DMS114 treated with DMSO at 0.1 percent for 48 hours (cell line): ENCODE measurements around the gene STAMBP.
"Not testable (repeated sequence)": the region's sequence is repeated elsewhere in the genome, so short reads cannot be mapped to it uniquely, and the experiment has no call there.

Source experiments
- DNase-seq: peaks from one replicate; lab custom pipeline; 2025; ENCODE audit not compliant: unreplicated experiment; lab: John Stamatoyannopoulos, UW

Gene STAMBP

DNA sequence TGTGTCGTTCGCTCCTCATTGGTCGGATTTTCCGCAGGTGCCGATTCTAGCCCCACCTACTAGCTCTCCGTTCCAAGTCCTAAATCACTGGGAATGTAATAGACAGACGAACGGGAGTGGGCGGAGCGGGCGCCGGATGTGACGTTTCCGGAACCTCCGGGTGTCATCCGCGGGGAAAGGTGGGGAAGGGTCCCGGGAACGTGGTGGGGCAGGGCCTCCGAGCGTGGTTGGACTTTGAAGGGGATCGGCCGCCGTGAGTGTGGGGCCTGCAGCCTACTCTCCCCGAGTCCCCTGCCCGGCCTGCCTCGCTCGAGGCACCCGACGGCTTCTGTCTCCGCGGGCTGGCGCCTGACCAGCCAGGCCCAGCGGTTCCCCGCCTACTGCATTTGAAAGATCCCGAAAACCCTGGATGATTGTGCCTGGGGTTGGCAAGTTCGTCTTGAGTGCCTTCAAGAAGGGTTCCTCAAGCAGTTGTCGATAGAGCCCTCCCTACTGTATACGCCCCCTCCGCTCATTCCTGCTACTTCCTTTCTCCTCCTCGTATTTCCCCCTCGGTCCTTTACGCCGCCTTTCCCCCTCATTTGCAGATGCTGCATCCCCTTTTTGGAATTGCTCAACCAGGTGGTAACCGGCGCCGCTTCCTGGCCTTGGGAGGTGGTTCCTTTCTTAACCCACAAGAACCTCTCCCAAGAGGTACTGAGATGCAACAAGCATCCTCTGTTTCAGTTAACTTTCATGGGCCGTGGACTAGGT is at the start of gene STAMBP:
STAMBP (plus strand) TSS at position 144 of the 753 bp plus-strand sequence. CDS start 1,896 bp downstream, outside the sequence.
- DNase-seq: peak; percentile 98

GRCh38 chr2:73779467-73780236 is 49.1 kb upstream of the STAMBP start, which contains the start of gene DUSP11:
DUSP11 (minus strand) TSS chr2:73780103; CDS start chr2:73779974, 129 bp downstream.
- DNase-seq: peak; percentile 89

- no peak for DNase-seq
Observed at GRCh38 chr2:73780237-73780582, 48.6 kb upstream of the STAMBP start.

- DNase-seq: not testable (repeated sequence)
Observed at GRCh38 chr2:73783402-73783801, 45.4 kb upstream of the STAMBP start.

- DNase-seq: not testable (repeated sequence)
Observed at GRCh38 chr2:73783883-73784282, 44.9 kb upstream of the STAMBP start, which contains the start of gene C2orf78. C2orf78 (plus strand) TSS chr2:73784183; CDS start chr2:73784310, 127 bp downstream.

DNA sequence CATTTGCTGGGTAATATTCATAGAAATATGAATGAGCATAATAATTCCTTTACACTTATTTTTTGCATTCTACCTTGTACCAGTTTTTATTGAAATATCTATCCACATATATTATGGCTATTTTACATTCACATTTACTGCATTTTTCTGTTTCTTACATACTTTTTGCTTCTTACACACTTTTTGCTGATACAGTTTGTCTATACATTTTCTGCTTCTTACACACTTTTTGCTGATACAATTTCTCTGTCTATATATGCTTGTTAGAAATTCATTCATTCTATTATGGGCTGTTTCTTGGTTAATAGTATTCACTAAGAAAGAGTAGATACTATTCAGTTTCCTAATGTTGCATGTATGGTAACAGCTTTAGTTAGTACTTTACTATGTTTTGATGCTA is 16.9 kb upstream of the STAMBP start:
- no peak for DNase-seq

- no peak for DNase-seq
Observed at GRCh38 chr2:73812635-73813034, 16.1 kb upstream of the STAMBP start.

GRCh38 chr2:73818296-73818695 is 10.5 kb upstream of the STAMBP start:
- DNase-seq: no peak

DNA sequence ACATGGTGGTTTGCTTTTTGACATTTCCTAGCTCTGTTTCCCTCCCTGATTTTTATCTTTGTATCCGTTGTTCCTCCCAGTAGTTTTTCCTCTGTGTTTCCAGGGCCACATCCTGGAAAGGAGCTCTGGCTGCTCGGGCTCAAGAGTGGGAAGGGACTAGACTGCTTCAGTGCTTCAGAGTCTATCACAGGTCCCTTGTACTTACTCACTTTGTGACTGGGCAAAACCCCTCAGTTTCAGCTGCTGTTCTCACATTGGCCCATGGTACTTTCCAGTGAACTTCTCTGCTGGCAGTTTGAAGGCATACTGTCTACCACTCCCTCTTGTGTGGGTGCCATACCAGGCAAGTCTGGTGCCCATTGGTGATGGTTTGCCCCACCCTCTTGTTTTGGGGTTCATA is 7.5 kb upstream of the STAMBP start:
- DNase-seq: no peak

- no peak for DNase-seq
Observed at GRCh38 chr2:73821669-73822068, 7.1 kb upstream of the STAMBP start.

GRCh38 chr2:73822276-73822675 is 6.5 kb upstream of the STAMBP start:
- no peak for DNase-seq

DNA sequence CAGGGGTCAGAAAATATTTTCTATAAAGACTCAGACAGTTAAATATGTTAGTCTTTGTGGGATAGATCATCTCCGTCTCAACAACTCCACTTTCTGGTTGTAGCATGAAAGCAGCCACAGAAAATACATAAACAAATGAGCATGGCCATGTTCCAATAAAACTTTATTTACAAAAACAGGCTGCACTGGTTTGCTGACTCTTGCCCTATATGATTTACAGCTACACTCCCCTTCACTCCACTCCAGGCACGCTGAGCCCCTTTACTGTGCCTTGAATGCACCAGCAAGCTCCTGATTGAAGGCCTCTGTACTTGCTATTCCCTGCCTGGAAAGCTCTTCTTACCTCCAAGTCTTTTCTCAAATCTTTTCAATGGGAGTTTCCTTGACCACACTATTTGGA is 5.8 kb upstream of the STAMBP start:
- DNase-seq: no peak

DNA sequence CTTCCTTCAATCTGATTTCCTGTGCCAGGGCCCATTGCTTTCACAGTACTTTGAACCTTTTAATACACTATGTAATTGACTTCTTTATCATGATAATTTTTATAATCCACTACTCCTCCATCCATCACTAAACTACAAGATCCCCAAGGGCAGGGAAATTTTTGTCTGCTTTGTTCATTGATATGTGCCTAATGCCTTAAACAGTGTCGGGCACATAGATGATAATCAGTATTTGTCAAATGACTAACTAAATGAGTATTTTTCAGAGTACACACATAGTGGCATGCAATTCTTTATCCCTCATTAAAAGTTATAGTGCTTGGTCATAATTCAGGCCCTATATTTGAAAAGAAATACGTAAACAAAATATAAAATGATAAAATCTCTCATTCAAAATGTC is 5.3 kb upstream of the STAMBP start:
- DNase-seq: no peak

GRCh38 chr2:73823916-73824523 is 4.7 kb upstream of the STAMBP start:
- DNase-seq: peak; percentile 74

GRCh38 chr2:73825408-73825807 is 3.4 kb upstream of the STAMBP start:
- no peak for DNase-seq

DNA sequence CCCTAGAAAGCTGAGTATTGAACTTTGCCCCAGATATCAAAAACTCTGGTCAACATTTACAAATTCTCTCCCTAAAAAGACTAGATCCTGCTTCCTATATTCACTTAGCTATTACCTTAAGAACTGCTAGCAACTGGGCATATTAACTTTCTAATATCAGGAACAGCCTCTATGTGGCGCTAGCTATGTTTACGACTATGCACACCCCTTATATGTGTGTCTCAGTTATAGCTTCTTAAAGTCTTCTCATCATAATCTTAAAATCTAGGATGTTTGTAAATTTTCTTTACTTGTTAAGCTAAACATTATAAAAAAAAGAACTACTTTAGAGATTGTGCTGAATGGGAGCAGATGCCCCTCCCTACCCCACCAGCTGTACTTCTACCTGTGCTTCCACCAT is 1.7 kb upstream of the STAMBP start:
- peak; percentile 67 for DNase-seq

- DNase-seq: no peak
Observed at GRCh38 chr2:73827660-73828388, 937 bp upstream of the STAMBP start.

GRCh38 chr2:73828389-73828817 is 358 bp upstream of the STAMBP start:
- DNase-seq: no peak

DNA sequence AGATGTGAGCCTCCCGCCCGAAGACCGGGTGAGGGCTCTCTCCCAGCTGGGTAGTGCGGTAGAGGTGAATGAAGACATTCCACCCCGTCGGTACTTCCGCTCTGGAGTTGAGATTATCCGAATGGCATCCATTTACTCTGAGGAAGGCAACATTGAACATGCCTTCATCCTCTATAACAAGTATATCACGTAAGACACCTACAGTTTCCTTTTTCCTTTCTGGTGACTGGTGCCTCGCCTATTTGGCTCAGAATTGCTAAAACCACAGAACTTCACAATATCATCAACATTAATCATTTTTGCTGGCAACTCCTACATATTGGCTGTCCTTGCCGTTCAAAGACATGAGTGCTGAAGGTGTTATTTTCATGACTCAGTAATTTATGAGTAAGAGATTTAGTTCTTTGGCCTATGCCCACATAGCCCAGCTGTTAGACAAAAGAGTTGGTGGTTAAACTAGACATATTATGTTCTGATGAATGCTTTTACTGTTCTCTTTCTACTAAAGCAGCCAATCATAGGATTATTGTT is 2.2 kb downstream of the STAMBP start:
- DNase-seq: no peak

GRCh38 chr2:73832930-73833329 is 4.2 kb downstream of the STAMBP start:
- no peak for DNase-seq
